Nephron progenitor cell (in vitro differentiated cells): ENCODE data around the gene PRKCA.

Source experiments
- DNase-seq: peaks from one replicate; pipeline ENCODE4 v3.0.0; 2021
- H3K27ac Mint-ChIP-seq: 2 replicates; pipeline ENCODE4 v1.8.0; 2021; ENCODE audit warnings: mild to moderate bottlenecking, moderate library complexity, mixed read lengths
- H3K27me3 Mint-ChIP-seq: 2 replicates; pipeline ENCODE4 v1.8.0; 2021; ENCODE audit warnings: mild to moderate bottlenecking, low read depth, mixed read lengths; ENCODE audit not compliant: poor library complexity
- H3K36me3 Mint-ChIP-seq: 2 replicates; pipeline ENCODE4 v1.8.0; 2021; ENCODE audit warnings: low read depth, mixed read lengths
- H3K4me1 Mint-ChIP-seq: 2 replicates; pipeline ENCODE4 v1.8.0; 2021; ENCODE audit warnings: mixed read lengths
- H3K4me3 Mint-ChIP-seq: 2 replicates; pipeline ENCODE4 v1.8.0; 2021; ENCODE audit warnings: mild to moderate bottlenecking, moderate library complexity, mixed read lengths
- H3K9me3 Mint-ChIP-seq: 2 replicates; pipeline ENCODE4 v1.8.0; 2021; ENCODE audit warnings: mild to moderate bottlenecking, moderate library complexity, mixed read lengths
- CTCF ChIP-seq: fragments of 200-600 bp; sonication (generic); IDR thresholded peaks from 2 replicates; pipeline ENCODE4 v1.5.0; 2021; ENCODE audit warnings: antibody characterized with exemption

PRKCA gene

GRCh38 chr17:66435182-66435581 is 132.8 kb downstream of the PRKCA start:
- Mint-ChIP-seq H3K27me3 (peaks cover 9% of the 10 kb centered on the region), H3K27ac (no peak overlapping the region), H3K9me3 (no peaks in the 10 kb centered on the region), H3K36me3 (no peaks in the 10 kb centered on the region), H3K4me1 (peaks cover 27% of the 10 kb centered on the region), H3K4me3 (no peak overlapping the region)
- no peak for DNase-seq
- no peak for TF ChIP-seq CTCF

- no peaks in the 10 kb centered on the region for H3K36me3 Mint-ChIP-seq
- peaks cover 6% of the 10 kb centered on the region for H3K27me3 Mint-ChIP-seq
- H3K4me3 Mint-ChIP-seq: no peak overlapping the region
- H3K9me3 Mint-ChIP-seq: no peaks in the 10 kb centered on the region
- no peak overlapping the region for H3K27ac Mint-ChIP-seq
- no peak for DNase-seq
- no peak for TF ChIP-seq CTCF
- H3K4me1 Mint-ChIP-seq: peaks cover 22% of the 10 kb centered on the region
Measured at GRCh38 chr17:66436631-66437030, 134.2 kb downstream of the PRKCA start.

DNA sequence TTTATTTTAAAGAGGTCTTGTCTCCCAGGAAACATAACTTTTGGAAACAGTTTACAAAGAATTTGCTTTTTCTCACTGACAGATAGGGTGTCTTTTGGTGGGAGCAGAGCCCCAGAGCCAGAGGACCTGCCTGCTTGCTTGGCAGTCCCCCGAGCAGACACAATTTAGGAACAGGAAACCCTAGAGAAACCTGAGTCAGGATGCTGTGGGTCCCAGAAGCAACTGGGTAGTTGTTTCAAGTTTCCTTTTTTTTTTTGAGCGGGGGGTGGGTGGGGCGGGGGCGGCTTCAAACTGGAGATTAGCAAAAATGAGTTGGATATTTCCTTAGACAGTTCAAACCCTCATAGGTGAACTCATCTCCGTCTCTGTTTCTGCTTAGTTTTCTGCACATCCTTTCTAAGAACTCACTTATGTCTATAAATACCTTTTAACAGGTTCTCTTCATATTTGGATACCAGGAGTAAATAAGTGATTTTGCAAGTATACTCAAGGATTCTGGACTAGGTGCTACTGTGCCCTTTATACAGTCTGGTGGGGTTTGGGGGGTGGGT is 135.1 kb downstream of the PRKCA start:
- no peak for TF ChIP-seq CTCF
- H3K36me3 Mint-ChIP-seq: no peaks in the 10 kb centered on the region

GRCh38 chr17:66438101-66438500 is 135.7 kb downstream of the PRKCA start:
- no peaks in the 10 kb centered on the region for H3K36me3 Mint-ChIP-seq
- H3K4me1 Mint-ChIP-seq: peaks cover 9% of the 10 kb centered on the region
- DNase-seq: no peak
- no peak overlapping the region for H3K4me3 Mint-ChIP-seq
- H3K27ac Mint-ChIP-seq: no peak overlapping the region
- no peaks in the 10 kb centered on the region for H3K9me3 Mint-ChIP-seq
- peaks cover 12% of the 10 kb centered on the region for H3K27me3 Mint-ChIP-seq
- TF ChIP-seq CTCF: no peak

More for the DNA sequence above, 135.1 kb downstream of the PRKCA start:
- Mint-ChIP-seq H3K27ac (no peak overlapping the region), H3K27me3 (peaks cover 8% of the 10 kb centered on the region), H3K4me1 (peaks cover 13% of the 10 kb centered on the region), H3K9me3 (no peaks in the 10 kb centered on the region), H3K4me3 (no peak overlapping the region)
- no peak for DNase-seq

- Mint-ChIP-seq H3K9me3 (no peaks in the 10 kb centered on the region), H3K4me3 (no peak overlapping the region), H3K27me3 (peaks cover 18% of the 10 kb centered on the region), H3K27ac (no peak overlapping the region), H3K4me1 (peaks cover 13% of the 10 kb centered on the region), H3K36me3 (no peaks in the 10 kb centered on the region)
- DNase-seq: no peak
- no peak for TF ChIP-seq CTCF
Measured at GRCh38 chr17:66441101-66441661, 138.8 kb downstream of the PRKCA start.

DNA sequence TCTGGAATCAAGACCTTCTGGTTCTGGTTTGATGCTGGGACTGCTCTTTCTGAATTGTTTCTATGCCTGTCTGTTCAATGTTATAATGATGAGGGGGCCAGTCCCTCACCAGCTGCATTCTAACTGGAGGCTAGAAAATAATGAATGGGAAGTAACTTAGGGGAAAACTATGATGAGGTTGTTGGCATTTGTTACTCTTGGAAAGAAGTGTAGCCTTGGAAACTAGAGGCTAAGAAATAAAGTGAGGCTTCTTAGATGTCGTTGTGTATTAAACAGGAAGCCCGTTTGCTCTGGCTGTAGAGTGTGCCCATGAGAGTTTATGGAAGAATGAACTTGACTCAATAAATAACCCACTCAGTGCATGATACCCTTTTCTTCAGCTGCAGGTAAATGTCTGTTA is 140.8 kb downstream of the PRKCA start:
- Mint-ChIP-seq H3K27me3 (peaks cover 14% of the 10 kb centered on the region), H3K4me1 (peaks cover 13% of the 10 kb centered on the region), H3K9me3 (no peaks in the 10 kb centered on the region), H3K36me3 (no peaks in the 10 kb centered on the region), H3K27ac (no peak overlapping the region), H3K4me3 (no peak overlapping the region)
- TF ChIP-seq CTCF: no peak
- no peak for DNase-seq
